NCI-H2196 (cell line): Measurements from ENCODE around the gene AMOT.

Source experiments
- DNase-seq: peaks from one replicate; lab custom pipeline; 2025; ENCODE audit not compliant: unreplicated experiment; lab: John Stamatoyannopoulos, UW

AMOT gene

DNA sequence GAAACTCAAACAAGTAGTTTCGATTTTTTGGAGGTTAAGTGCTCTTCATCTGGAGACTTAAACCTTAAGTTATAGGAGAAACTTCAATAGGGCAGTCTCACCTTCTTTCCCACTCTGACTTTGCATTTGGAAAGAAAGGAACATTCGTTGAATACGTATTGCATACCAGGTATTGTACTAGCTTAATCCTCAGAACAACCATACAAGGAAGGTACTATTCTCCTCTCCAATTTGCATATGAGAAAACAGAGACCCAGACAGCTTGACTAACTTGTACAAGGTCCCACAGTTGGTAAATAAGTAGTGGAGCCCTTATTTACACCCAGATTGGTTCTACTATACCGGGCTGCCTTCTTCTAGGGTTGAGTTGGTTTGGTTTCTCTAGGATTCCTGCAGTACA, 32.6 kb downstream of the AMOT start:
- DNase-seq: no peak

GRCh38 chrX:112803060-112803459, 37.6 kb downstream of the AMOT start:
- no peak for DNase-seq

GRCh38 chrX:112802541-112802940, 38.1 kb downstream of the AMOT start:
- DNase-seq: no peak

DNA sequence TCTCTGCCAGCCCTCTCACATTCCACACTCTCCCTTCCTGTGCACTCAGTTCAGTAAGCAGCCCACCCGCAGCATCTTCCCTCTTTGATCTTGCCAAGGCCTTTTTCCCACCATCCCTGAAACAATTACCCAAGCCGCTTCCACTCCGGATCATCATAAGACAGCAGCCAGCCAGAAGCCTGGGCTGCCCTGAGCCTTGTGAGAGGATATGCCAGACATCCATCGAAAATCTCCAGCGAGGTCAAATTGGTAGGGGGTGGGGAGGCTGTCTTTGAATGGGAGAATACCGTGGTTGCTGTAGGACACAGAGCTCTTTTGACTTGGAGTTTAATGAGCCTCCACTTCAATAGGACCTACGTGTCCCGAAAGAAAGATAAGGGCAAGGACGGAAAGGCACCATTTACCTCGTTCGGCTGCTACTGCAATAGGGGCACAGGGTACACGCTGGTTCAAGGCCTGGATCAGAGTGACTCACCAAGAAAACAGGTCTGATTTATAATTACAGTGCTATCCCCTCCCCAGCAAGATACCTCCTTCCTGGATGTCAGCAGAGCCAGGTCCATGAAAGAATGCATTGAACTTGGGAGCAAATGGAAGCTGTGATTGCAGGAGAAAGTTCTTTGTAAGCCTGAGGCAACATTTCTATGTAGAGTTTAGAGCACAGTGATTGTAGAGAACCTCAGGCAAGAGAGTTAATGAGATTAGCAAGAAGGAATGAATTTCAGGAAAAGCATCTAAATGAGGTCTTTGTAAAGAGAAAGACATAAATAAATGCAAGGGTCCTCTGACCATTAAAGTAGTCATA, 39.5 kb downstream of the AMOT start:
- DNase-seq: no peak

- DNase-seq: no peak
Observed at GRCh38 chrX:112799425-112799824, 41.2 kb downstream of the AMOT start.

DNA sequence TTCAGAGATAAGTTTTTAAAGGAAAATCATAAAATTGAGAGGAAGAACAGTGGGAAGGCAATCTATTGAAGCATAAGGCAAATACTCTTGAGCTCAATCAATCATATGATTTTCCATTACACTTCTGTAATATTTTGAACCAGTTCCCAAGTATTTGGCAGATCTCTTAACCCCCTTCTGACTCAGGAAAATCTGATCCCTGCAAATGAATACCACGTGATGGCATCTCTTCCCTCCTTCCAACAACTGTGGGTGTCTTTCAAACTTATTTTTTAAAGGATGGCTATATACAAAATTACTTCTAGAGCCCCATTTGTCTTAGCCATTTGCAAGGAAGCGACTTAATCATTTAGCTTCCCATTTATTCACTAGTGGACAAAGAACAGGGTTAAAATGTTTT, 41.9 kb downstream of the AMOT start:
- DNase-seq: no peak

- no peak for DNase-seq
Observed at GRCh38 chrX:112789931-112790330, 50.7 kb downstream of the AMOT start.

GRCh38 chrX:112786076-112786475, 54.6 kb downstream of the AMOT start:
- DNase-seq: no peak

DNA sequence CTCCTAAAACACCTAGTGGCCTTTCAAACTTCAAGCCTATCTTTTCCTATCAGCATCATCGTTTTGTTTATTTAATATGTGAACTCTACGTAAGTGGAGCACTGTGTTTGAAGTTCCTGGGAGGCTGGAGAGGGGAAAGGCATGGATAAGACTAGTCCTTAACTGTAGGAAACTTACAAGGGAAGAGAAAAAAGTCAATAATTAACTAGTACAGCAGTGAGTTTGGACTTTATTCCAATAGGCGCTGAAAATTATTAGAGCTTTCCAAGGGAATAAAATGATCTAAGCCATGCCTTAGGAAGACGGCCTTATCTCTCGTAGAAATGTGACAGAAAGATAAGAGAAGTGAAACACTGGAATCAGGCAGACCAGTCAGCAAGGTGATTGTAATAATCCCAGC, 55.3 kb downstream of the AMOT start:
- no peak for DNase-seq

GRCh38 chrX:112784692-112785091, 55.9 kb downstream of the AMOT start:
- no peak for DNase-seq

DNA sequence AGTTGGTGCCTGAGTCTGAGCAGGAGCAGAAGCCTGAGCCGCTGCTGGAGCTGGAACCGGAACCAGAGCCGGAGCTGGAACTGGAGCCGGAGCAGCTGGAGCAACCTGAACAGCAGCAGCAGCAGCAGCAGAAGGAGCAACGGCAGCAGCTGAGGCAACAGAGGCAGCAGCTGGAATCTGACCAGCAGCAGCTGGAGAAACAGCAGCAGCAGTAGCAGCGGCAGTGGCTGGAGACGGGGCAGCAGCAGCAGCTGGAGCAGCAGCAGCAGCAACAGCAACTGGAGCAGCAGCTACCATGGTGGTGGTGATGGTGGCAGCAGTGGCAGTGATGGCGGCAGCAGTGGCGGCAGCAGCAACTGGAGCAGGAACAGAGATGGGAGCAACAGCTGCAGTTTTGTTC, 61.5 kb downstream of the AMOT start:
- DNase-seq: no peak

GRCh38 chrX:112774651-112775293, 65.9 kb downstream of the AMOT start:
- DNase-seq: no peak

DNA sequence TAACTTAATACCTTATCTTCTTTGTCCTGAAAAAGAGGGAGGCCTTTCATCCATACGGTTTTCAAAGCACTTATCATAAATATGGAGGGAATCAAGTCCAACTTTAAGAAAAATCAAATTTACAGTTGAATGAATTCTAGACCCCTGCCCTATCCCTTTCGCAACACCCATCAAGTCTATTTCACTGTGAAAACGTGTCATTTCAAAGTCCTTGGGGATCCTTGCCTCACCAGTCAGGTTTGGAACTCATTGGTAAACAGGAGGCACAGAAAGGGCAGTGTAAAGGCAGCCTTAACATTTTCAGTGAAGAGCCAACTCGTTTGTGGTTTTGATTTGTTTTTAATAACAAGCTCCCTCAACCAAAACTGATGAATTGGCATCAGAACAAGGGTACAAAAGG, 66.5 kb downstream of the AMOT start:
- no peak for DNase-seq

DNA sequence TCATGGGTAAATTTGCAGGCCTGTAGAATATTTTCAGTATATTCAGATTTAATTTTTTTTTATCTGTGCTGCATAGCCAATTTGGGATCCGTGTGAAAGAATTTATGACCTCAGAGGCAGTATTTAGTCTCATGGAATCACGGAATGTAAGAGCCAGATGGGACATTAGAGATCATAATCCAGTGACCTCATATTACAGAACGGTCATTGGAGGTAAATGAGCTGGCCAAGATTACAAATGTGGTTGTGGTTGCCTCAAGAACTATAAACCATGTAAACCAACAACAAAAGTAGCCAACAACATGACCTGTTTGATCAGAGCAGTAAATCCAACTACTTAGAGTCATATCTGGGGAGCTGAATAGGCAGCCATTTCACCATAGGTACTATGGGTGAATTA, 71.6 kb downstream of the AMOT start:
- DNase-seq: no peak

DNA sequence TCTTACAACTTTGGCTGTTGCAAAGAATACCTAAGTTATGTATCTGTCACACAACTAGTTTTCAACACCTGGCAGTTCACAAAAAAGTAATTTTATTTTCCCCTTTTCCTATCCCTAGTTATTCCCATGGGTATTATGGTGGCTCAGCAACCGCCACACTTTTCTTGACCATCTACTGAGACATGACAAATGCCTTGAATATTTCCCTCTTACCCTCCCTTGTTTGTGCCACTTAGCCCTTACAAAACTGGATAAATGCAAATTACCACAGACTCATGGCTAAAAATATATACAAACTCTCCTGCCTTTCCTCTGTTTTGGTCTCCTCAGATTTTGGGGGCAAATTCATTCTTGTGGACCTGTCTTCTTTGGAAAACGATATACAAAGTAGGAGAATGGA, 72.1 kb downstream of the AMOT start:
- DNase-seq: no peak

- DNase-seq: no peak
Observed at GRCh38 chrX:112766774-112767173, 73.9 kb downstream of the AMOT start.

DNA sequence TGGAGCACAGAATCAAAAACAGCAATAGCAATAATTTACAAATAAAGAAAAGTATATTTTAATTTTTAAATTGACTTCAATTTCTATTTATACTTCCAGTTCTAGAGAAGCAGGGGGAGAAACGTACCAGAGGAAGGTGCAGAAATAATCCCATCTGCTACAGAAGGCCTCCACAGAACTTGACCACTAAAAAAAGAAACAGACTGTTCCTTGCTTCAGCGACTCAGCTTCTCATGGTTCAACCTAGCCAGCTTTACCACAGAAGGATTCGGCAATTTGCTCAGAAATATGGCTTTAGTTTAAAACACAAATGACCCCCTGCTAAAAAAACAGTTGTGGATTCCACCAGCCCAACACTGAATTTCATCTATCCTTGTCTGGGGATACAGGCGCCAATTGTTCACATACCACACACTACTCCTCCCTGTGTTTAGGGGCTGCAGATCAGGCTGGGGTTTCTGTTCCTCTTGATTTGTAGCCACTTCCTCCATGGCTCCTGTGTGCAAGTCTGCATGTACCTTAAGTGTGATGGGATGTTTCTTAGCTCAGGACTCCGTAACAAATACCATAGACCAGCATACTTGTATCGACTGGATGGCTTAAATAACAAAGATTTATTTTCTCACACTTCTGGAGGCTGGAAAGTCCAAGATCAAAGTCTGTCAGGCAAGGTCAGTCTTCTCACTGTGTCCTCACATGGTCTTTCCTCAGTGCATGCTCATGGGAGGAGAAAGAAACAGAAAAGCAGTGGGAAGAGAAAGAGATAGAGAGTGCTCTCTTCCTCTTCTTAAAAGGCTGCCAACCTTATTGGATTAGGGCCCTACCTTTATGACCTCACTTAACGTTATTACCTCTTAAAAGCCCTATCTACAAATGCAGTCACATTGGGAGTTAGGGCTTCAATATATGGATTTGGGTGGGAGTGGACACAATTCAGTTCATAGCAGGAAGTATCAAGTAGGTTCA, 79.1 kb downstream of the AMOT start:
- DNase-seq: no peak

GRCh38 chrX:112760697-112761096, 79.9 kb downstream of the AMOT start:
- DNase-seq: no peak

- DNase-seq: no peak
Observed at GRCh38 chrX:112759966-112760365, 80.7 kb downstream of the AMOT start.

DNA sequence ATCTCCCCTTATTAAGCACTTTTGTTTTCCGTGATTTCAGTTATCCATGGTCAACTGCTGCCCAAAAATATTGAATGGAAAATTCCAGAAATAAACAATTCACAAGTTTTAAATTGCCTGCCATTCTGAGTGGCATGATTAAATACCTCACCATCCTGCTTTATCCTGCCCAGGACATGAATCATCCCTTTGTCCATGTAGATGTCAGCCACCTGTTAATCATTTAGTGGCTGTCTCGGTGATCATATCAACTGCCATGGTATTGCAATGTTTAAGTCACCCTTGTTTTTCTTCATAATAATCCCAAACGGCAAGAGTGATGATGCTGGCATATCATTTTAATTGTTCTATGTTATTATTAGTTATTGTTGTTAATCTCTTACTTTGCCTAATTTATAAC, 81.1 kb downstream of the AMOT start:
- DNase-seq: no peak

DNA sequence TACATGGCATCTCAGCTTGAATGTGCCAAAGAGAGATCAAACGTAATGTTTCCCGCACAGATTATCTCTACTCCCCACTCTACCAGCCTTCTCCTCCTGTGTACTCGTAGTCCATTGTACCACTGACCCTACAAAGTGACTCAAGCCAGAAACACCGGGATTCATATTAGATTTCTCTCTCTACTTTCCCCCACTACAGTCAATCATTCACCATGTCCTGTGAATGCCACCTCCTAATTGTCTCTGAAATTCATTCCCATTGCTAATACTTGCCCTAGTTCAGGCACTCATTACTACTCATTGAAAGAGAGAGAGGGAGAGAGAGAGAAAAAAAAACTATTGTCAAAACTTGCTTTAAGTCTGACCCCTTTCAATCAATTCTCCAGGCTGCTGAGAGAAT, 82.7 kb downstream of the AMOT start:
- no peak for DNase-seq

DNA sequence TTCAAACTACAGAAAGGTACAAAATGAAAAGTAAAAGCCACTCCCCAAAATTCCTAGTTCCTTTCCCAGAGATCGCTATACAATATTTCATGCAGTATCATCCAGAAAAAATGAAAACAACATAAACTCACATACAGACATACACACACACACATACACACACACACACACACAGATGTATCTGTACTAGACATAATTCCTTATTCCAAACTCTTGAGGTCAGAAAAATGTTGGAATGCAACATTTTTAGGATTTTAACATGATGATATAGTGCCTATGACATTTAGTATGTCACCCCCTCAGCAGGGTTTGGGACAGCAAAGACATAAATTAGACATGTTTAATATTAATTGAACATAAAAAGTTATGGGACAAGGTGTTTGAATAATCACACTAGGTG, 87.5 kb downstream of the AMOT start:
- DNase-seq: no peak
